GM08714 (cell line): ENCODE measurements around the gene SCYGR5.

ENCODE experiments used
- H3K4me3 ChIP-seq: fragments of 200-500 bp; sonication (Bioruptor generic); 2 replicates; pipeline ENCODE4 v1.5.1; 2014; ENCODE audit warnings: mild to moderate bottlenecking, low read length, inconsistent platforms
- ZNF274 ChIP-seq: IDR thresholded peaks from 2 replicates; pipeline ENCODE4 v1.6.1; 2012; ENCODE audit warnings: mild to moderate bottlenecking, low read depth, low read length

Gene SCYGR5

GRCh38 chr2:227706859-227707258 is 40.3 kb downstream of the SCYGR5 start:
- no peak for TF ChIP-seq ZNF274
- H3K4me3 ChIP-seq: no peak overlapping the region

- H3K4me3 ChIP-seq: no peak overlapping the region
- TF ChIP-seq ZNF274: no peak
These were observed 40.8 kb downstream of the SCYGR5 start for GRCh38 chr2:227707390-227707789.

- no peak for TF ChIP-seq ZNF274
- no peak overlapping the region for H3K4me3 ChIP-seq
These were observed 44.4 kb downstream of the SCYGR5 start for GRCh38 chr2:227710986-227711385.

DNA sequence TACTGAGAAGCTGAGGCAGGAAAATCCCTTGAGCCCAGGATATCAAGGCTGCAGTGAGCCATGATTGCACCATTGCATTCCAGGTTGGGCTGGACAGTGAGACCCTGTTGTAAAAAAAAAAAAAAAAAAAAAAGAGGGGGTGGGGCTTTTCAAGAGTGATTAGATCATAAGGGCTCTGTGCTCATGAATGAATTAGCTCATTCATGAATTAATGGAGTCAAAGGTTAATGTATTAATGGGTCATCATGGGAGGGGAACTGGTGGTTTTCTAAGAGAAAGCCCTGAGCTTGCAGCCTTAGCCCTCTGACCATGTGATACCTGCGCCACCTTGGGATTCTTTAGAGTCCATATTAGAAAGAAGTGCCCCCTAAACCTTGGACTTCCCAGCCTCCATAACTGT is 46.7 kb downstream of the SCYGR5 start:
- H3K4me3 ChIP-seq: no peak overlapping the region
- TF ChIP-seq ZNF274: no peak

DNA sequence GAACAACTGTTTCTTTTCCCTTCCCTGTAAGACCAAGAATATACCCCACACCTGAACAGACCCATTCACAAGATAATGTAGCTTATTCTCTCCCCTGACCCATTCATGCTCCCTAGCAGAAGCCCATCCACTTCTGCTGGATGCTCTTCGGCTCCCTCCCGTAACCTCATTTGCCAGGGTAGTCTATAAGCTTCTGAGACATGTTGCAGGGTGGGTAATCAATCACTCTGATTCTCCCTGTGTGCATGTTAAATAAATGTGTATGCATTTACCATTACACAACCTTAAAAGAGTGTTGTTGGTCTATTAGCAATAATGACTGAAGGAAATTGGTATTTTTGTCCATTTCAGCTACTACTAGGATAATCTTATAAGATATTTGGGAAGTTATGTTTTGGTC is 49.9 kb downstream of the SCYGR5 start:
- no peak overlapping the region for H3K4me3 ChIP-seq

More for the DNA sequence above, 49.9 kb downstream of the SCYGR5 start:
- no peak for TF ChIP-seq ZNF274
